Measurements from ENCODE around the gene TEX2.

DNA sequence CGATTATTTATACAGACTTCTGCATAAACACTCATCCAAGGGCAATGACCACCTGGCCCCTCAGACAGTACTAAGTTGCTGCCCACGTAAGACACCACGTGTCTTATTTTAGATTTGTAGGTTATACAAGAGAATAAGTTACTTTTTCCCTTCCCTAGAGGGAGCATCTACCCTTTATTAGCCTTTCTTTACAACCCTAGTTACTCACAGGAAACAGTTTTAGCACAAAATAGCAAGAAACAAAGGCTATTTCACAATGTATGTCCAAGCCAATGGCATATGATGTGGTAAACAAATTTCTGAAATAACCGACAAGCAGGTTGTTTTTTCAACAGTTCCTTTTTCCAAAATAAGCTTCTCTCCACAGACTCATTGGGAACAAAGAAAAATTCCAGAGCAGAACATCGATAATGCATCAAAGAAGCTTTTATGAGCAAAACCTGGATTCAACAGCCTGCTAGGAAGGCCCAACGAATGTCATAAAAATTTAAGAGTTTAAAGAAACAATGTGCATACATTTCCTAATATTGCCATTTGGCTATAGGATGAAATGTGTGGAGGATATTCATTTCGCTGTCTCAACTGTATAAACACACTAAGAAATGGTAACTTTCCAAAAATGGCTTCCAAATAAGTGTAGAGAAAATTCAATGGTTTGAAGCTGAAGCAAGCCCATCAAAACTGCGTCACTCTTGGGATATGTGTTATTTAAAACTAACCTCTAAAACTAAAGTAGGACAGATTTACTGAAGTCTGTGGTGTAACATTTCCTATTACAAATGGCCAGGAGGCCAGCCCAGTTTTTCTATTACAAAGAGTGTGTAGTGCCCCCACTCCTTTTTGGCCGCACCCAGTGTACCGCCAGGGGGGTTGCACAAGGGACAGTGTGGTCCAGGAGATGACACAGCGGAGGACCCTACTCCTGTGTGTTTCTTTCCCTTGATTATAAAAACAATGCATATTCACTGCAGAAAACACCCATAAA lies 82.7 kb downstream of the TEX2 start:
- no peak for TF ChIP-seq EZH2 (IDR thresholded peaks at IDR 0.05; ENCODE audit: insufficient read depth, poor library complexity, severe bottlenecking)
- no peak for TF ChIP-seq EZH2phosphoT487 (IDR thresholded peaks at IDR 0.05; ENCODE audit: insufficient read depth, low read depth)

All from GM23248 (cell line).